GM19043 (cell line): ENCODE results near the gene AGFG1.
"Not testable (repeated sequence)": the region's sequence is repeated elsewhere in the genome, so short reads cannot be mapped to it uniquely, and the experiment has no call there.

Experiments
- ATAC-seq: cut with Tn5 transposase; IDR thresholded peaks from one replicate; pipeline ENCODE4 v1.9.1; 2021; ENCODE audit warnings: low read depth; ENCODE audit not compliant: unreplicated experiment

Gene AGFG1

GRCh38 chr2:227493524-227493923 is 21.6 kb downstream of the AGFG1 start:
- ATAC-seq: no peak

DNA sequence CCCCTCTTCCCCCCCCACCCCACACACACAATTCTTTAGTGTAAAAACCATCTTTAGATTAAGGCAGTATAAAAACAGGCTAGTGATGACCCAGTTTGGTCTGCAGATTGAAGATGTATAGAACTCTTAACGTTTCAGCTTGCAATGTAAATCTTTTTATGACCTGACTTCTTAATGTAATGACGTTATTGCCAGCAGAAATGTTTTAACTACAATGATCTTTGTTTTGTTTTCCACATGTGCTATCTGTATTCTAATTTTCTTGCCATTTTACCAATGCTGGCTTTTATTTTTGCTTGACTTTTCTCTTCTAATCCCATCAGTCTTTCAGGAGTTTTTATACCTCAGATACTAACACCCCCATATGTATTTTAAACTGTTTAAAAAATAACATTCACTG is 25.2 kb downstream of the AGFG1 start:
- no peak for ATAC-seq

- ATAC-seq: no peak
These were observed 27.8 kb downstream of the AGFG1 start for GRCh38 chr2:227499627-227500300.

- ATAC-seq: no peak
These were observed 28.3 kb downstream of the AGFG1 start for GRCh38 chr2:227500301-227500630.

GRCh38 chr2:227503433-227504406 is 31.8 kb downstream of the AGFG1 start:
- ATAC-seq: no peak

GRCh38 chr2:227504700-227505099 is 32.7 kb downstream of the AGFG1 start:
- ATAC-seq: no peak

- no peak for ATAC-seq
These were observed 34.5 kb downstream of the AGFG1 start for GRCh38 chr2:227506456-227506855.

- ATAC-seq: no peak
These were observed 36.0 kb downstream of the AGFG1 start for GRCh38 chr2:227507963-227508362.

DNA sequence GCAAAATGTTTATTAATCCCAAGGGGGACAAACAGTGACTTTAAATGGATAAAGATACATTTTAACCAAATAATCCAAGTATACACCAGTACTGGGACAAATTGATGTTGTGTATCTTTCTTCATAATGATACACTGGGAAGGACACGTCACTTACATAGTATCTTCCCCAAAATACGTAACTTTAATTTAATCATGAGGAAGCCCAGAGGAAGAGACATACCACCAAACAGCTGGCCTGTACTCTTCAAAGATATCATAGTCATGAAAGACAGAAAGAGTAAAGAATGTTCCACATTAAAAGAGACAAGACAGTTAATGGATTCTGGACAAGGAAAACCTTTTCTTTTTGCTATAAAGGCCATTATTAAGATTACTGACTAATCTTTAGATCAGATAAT is 37.1 kb downstream of the AGFG1 start:
- no peak for ATAC-seq

- no peak for ATAC-seq
These were observed 38.1 kb downstream of the AGFG1 start for GRCh38 chr2:227509824-227510619.

DNA sequence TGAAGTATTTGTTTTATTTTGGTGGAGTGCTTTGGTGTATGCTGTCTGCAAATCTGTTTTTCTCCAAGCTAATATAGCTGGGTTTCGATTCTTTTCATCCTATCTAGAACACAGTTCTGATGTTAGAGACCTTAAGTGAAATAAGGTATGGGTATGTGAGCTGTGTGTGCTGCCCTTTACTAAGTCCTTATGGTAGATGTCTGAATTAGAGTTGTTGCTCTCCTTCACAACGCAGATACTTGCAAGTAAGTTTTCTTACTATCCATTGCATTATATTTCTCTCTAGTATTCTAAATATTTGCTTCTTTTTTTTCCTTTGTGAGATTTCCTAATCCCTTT is 38.6 kb downstream of the AGFG1 start:
- ATAC-seq: no peak

DNA sequence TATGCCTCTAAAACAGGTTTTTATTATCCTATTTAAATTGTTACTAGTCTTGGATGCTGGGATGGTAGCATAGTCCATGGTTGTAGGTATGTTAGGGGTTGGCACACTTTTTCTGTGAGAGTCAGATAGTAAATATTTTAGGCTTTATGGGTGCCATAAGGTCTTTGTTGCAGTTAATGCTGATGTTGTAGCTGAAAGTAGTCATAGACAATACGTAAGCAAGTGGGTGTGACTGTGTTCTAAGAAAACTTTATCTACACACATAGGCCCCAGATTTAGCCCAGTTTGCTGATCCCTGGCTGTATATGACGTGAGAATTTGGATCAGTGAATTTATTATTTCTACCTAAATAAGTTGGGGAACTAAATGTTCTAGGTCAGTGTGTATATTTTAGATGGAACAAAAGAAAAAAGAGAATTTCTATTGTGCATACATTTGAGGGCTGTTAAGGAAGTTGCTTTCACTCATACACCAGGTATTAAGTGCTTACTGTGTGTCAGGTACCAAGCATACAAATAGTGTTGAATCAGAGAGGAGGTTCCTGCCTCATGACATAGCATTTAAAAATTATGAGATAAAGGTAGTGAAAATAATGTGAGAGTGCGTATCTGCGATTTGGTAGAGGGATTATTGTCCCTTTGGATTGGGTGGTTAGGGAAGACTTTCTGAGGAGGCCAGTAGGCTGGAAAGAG is 39.4 kb downstream of the AGFG1 start:
- ATAC-seq: no peak

DNA sequence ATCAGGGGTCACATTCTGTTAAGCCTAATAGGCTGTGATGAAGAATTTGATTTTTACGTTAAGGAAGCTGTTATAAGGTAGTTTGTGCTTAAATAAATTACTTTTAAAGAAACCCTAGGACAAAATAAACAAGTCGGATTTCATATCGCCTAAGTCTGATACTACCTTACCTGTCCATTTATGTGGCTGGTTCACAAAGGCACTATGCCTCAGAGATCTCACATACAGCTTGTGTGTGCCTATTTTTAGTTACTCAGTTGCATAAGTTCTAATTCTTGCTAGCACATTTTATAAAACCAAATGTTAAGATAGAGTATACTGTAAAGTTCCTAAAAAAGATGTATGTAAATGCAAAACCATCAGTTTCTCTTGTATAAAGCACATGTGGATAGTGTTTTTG is 40.0 kb downstream of the AGFG1 start:
- no peak for ATAC-seq

DNA sequence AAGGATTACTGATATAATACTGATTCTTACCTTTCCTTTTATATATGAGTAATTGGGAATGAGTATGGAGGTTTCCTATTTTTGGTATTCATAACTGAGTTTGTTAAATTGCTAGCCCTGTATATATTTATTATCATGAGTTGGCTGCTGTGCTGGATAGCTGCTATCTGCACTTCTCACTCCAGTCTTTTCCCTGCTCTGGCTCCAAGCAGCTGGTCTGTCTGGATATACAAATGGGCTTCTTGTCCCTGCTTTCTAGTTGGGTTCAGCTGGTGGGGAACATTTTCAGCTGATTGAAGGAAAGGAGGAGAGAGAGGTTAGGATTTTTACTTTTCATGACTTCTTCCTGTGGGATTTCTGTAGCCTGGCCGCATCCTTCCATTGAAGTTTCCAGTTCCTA is 41.2 kb downstream of the AGFG1 start:
- no peak for ATAC-seq

DNA sequence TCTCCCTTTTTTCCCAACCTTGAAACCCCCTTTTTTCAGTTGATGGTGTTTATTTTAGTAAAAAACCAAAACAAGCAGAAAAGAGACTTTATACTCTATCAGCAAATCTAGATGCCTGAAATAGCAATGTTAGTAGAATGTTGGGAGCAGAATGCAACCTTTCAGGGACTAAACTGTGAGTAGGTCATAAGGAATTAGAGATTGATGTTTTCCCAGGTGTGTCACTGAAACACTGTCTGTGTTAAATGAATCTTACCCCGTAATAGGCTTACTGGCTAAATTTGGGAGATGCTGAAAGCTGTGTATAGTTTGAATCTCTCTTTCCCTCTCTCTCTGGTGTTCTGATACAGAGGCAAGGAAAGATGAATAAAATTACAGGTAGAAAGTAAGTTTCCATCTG is 43.8 kb downstream of the AGFG1 start:
- ATAC-seq: no peak

DNA sequence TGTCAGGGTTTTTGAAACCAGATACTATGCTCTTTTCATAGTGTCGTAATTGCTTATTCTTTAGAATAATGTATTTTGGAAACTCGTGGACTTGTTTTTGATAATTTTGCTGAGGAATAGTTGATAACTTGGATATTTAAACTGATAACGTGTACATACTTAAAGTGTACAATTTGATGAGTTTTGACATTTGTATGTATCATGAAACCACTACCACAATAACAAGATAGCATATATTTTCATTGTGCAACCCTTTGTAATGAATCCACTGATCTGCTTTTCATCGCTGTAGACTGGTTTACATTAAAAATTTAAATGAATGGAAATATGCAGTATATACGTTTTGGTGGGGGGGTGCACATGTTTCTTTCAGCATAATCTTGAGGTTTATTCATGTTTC is 45.8 kb downstream of the AGFG1 start:
- no peak for ATAC-seq

- ATAC-seq: not testable (repeated sequence)
These were observed 46.4 kb downstream of the AGFG1 start for GRCh38 chr2:227518278-227518865.

GRCh38 chr2:227521178-227521577 is 49.2 kb downstream of the AGFG1 start:
- not testable (repeated sequence) for ATAC-seq

DNA sequence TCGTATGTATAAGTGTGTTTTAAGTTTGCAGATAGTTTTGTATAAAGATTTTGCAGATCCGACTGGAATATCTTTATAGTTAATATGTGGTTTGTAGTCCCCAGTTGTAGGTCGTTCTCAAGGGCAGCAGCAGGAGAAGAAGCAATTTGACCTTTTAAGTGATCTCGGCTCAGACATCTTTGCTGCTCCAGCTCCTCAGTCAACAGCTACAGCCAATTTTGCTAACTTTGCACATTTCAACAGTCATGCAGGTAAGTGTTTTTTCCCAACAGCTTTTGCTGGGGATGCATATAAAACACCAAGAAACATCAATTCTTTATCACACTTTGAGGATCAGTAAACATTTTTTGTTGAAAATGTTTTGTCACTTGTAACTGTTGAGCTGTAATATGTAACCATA is 52.7 kb downstream of the AGFG1 start:
- no peak for ATAC-seq

DNA sequence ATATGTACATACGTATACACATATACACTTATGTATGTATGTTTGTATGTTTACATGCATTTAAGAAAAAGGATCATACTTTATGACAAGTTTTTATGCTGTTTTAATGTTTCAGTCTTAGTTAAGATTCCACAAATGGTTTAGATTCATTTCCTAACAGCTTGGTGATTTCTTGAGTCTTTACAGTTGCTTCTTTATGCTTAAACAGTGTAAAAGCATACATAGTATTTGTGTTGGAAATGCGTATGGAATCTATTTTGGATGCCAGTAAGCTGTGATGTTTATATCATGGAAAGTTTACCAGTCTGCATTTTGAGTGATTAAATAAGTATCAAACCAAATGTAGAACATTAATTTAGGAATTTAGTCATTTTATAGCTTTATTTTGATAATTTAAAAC is 55.4 kb downstream of the AGFG1 start:
- no peak for ATAC-seq
